K562 (cell line): ENCODE data around the gene PDPK1. TPM values are rescaled to one million over a fixed set of nuclear protein-coding genes. Genes with fewer than 3 reads are reported as not detected.
A peak's percentile ranks its signal among the peaks of the same experiment; 100 is the strongest.

Experiments
- ARID2 ChIP-seq: fragments of 450-650 bp; IDR thresholded peaks from 2 replicates; pipeline ENCODE4 v1.6.1; 2017; ENCODE audit warnings: antibody characterized with exemption, mild to moderate bottlenecking
- ATF1 ChIP-seq, 2 experiments: fragments of 450-650 bp in 1 of 2; IDR thresholded peaks; 2 replicates each; pipeline ENCODE4 v1.6.1; 2016; ENCODE audit warnings: missing compliant biosample characterization in 1 of 2, missing genetic modification characterization in 1 of 2
- CBFA2T3 ChIP-seq: fragments of 450-650 bp; IDR thresholded peaks from 2 replicates; pipeline ENCODE4 v1.6.1; 2017
- CBFB ChIP-seq: sonication (generic); formaldehyde crosslinking; IDR thresholded peaks from 2 replicates; pipeline ENCODE4 v1.4.0; 2020; ENCODE audit warnings: mild to moderate bottlenecking, missing genetic modification reagents
- DACH1 ChIP-seq: fragments of 450-650 bp; IDR thresholded peaks from 2 replicates; pipeline ENCODE4 v1.6.1; 2018; ENCODE audit not compliant: partially characterized antibody
- EGR1 ChIP-seq: fragments of 450-650 bp; conservative IDR thresholded peaks from 2 replicates; pipeline ENCODE4 v1.6.1; 2017; ENCODE audit warnings: mild to moderate bottlenecking
- ELF2 ChIP-seq: fragments of 250-450 bp; sonication (Bioruptor Pico); IDR thresholded peaks from 2 replicates; pipeline ENCODE4 v1.5.0; 2021; ENCODE audit warnings: mild to moderate bottlenecking
- EP400 ChIP-seq: fragments of 450-650 bp; IDR thresholded peaks from 2 replicates; pipeline ENCODE4 v1.6.1; 2017; ENCODE audit warnings: antibody characterized with exemption, mild to moderate bottlenecking, moderate library complexity
- HDAC8 ChIP-seq: fragments of 450-650 bp; IDR thresholded peaks from 2 replicates; pipeline ENCODE4 v1.6.1; 2016; ENCODE audit warnings: mild to moderate bottlenecking, missing genetic modification characterization, moderate library complexity, missing compliant biosample characterization
- HMGN3 ChIP-seq: IDR thresholded peaks from 2 replicates; pipeline ENCODE4 v1.6.1; 2011; ENCODE audit warnings: borderline replicate concordance, low read depth, mild to moderate bottlenecking, mixed read lengths, low read length; ENCODE audit not compliant: insufficient read length; ENCODE audit errors: extremely low read depth
- NR2C1 ChIP-seq, 2 experiments: fragments of 450-650 bp; IDR thresholded peaks; 2 replicates each; pipeline ENCODE4 v1.6.1; 2017; ENCODE audit warnings: mild to moderate bottlenecking in 2 of 2, antibody characterized with exemption in 1 of 2, inconsistent platforms in 1 of 2, missing compliant biosample characterization in 1 of 2, missing genetic modification characterization in 1 of 2
- POLR3A ChIP-seq: IDR thresholded peaks from 2 replicates; pipeline ENCODE4 v1.6.1; 2011; ENCODE audit warnings: borderline replicate concordance, mild to moderate bottlenecking, moderate library complexity; ENCODE audit not compliant: insufficient read length, insufficient read depth; ENCODE audit errors: extremely low read depth
- PTBP1 ChIP-seq: fragments of 200-400 bp; formaldehyde crosslinking; IDR thresholded peaks from 2 replicates; pipeline ENCODE4 v1.6.1; 2017; ENCODE audit warnings: low read depth, low read length
- ZNF175 ChIP-seq: fragments of 200-800 bp; sonication (Bioruptor generic); IDR thresholded peaks from 2 replicates; pipeline ENCODE4 v1.6.1; 2016; ENCODE audit warnings: low read depth, mild to moderate bottlenecking, missing genetic modification characterization, missing compliant biosample characterization
- ZNF408 ChIP-seq: fragments of 250-450 bp; sonication (Bioruptor Pico); IDR thresholded peaks from 2 replicates; pipeline ENCODE4 v1.4.0; 2020; ENCODE audit warnings: low read depth, mild to moderate bottlenecking, moderate library complexity
- ZNF668 ChIP-seq: fragments of 250-450 bp; sonication (Bioruptor Pico); IDR thresholded peaks from 2 replicates; pipeline ENCODE4 v1.8.0; 2022; ENCODE audit warnings: mild to moderate bottlenecking, inconsistent platforms
- ZNF77 ChIP-seq: fragments of 250-450 bp; sonication (Bioruptor Pico); IDR thresholded peaks from 2 replicates; pipeline ENCODE4 v1.5.0; 2020
- polyA plus RNA-seq, 8 experiments: library from polyadenylated mRNA; depleted of rRNA in 4 of 8; stranded (reverse) in 5 of 8; unstranded in 3 of 8; fragments of >200 nt; fragmentation: Nextera tagmentation in 2 of 8; fragmentation: Illumina TruSeq in 1 of 8; extraction: Ambion mirVana in 2 of 8; extraction: Trizol in 1 of 8; gene quantifications; 2 replicates each; pipeline versions ENCODE4 v1.2.1 to v1.2.3, GENCODE V29; 2011 to 2014; ENCODE audit warnings: inconsistent platforms in 1 of 8, missing spikeins in 1 of 8
- total RNA-seq, 7 experiments: library from RNA; depleted of rRNA in 6 of 7; stranded (reverse); fragments of >200 nt in 6 of 7; fragmentation: Illumina TruSeq in 2 of 7; extraction: Trizol in 2 of 7; gene quantifications; 2 replicates each; pipeline versions ENCODE4 v1.2.1 to v1.2.3, GENCODE V29; 2011 to 2021; ENCODE audit warnings: low replicate concordance in 1 of 7
- TF ChIP-seq, protein P1 (sequence below): fragments of 200-800 bp; sonication (Bioruptor generic); IDR thresholded peaks from 2 replicates; pipeline ENCODE4 v1.6.1; 2017; ENCODE audit warnings: missing genetic modification characterization, missing compliant biosample characterization
- TF ChIP-seq, protein P2 (sequence below): sonication (generic); formaldehyde crosslinking; IDR thresholded peaks from 2 replicates; pipeline ENCODE4 v1.8.0; 2023; ENCODE audit warnings: mild to moderate bottlenecking, missing genetic modification reagents
- TF ChIP-seq, protein P3 (sequence below): fragments of 450-650 bp; formaldehyde crosslinking; IDR thresholded peaks from 2 replicates; pipeline ENCODE4 v1.4.0; 2020; ENCODE audit warnings: mild to moderate bottlenecking, moderate library complexity
- TF ChIP-seq, protein P4 (sequence below): fragments of 250-450 bp; sonication (Bioruptor Pico); IDR thresholded peaks from 2 replicates; pipeline ENCODE4 v1.6.1; 2021; ENCODE audit warnings: mild to moderate bottlenecking

PDPK1 gene
- total and polyA plus RNA-seq, 9 of the 15 experiments (the other 6 are each of a cell fraction or from before 2014, with no cell fraction given) = 4.0 to 37.2 (median 18.7) TPM

GRCh38 chr16:2500918-2501750 is 36.7 kb upstream of the PDPK1 start (continued):
- no peak for TF ChIP-seq POLR3A
- TF ChIP-seq HDAC8 (tag) = no peak
- TF ChIP-seq ZNF668 (CRISPR knock-in tag) = no peak
- no peak for TF ChIP-seq PTBP1
- peak; percentile 65; the same call in 1 of the 2 replicates for TF ChIP-seq CBFB (CRISPR knock-in tag)
- TF ChIP-seq NR2C1 (IDR thresholded peaks at IDR 0.05) = no peak
- TF ChIP-seq NR2C1 (tag; IDR thresholded peaks at IDR 0.05) = no peak
- no peak for TF ChIP-seq ELF2 (CRISPR knock-in tag)
- TF ChIP-seq, protein P1, sequence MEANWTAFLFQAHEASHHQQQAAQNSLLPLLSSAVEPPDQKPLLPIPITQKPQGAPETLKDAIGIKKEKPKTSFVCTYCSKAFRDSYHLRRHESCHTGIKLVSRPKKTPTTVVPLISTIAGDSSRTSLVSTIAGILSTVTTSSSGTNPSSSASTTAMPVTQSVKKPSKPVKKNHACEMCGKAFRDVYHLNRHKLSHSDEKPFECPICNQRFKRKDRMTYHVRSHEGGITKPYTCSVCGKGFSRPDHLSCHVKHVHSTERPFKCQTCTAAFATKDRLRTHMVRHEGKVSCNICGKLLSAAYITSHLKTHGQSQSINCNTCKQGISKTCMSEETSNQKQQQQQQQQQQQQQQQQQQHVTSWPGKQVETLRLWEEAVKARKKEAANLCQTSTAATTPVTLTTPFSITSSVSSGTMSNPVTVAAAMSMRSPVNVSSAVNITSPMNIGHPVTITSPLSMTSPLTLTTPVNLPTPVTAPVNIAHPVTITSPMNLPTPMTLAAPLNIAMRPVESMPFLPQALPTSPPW (CRISPR knock-in tag) = peak; percentile 79
- no peak for TF ChIP-seq ZNF77 (CRISPR knock-in tag)
- no peak for TF ChIP-seq ZNF175 (CRISPR knock-in tag)
- no peak for TF ChIP-seq EP400
- TF ChIP-seq, protein P2, sequence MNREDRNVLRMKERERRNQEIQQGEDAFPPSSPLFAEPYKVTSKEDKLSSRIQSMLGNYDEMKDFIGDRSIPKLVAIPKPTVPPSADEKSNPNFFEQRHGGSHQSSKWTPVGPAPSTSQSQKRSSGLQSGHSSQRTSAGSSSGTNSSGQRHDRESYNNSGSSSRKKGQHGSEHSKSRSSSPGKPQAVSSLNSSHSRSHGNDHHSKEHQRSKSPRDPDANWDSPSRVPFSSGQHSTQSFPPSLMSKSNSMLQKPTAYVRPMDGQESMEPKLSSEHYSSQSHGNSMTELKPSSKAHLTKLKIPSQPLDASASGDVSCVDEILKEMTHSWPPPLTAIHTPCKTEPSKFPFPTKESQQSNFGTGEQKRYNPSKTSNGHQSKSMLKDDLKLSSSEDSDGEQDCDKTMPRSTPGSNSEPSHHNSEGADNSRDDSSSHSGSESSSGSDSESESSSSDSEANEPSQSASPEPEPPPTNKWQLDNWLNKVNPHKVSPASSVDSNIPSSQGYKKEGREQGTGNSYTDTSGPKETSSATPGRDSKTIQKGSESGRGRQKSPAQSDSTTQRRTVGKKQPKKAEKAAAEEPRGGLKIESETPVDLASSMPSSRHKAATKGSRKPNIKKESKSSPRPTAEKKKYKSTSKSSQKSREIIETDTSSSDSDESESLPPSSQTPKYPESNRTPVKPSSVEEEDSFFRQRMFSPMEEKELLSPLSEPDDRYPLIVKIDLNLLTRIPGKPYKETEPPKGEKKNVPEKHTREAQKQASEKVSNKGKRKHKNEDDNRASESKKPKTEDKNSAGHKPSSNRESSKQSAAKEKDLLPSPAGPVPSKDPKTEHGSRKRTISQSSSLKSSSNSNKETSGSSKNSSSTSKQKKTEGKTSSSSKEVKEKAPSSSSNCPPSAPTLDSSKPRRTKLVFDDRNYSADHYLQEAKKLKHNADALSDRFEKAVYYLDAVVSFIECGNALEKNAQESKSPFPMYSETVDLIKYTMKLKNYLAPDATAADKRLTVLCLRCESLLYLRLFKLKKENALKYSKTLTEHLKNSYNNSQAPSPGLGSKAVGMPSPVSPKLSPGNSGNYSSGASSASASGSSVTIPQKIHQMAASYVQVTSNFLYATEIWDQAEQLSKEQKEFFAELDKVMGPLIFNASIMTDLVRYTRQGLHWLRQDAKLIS (CRISPR knock-in tag) = no peak; the same call in 1 of the 2 replicates
- TF ChIP-seq, protein P3, sequence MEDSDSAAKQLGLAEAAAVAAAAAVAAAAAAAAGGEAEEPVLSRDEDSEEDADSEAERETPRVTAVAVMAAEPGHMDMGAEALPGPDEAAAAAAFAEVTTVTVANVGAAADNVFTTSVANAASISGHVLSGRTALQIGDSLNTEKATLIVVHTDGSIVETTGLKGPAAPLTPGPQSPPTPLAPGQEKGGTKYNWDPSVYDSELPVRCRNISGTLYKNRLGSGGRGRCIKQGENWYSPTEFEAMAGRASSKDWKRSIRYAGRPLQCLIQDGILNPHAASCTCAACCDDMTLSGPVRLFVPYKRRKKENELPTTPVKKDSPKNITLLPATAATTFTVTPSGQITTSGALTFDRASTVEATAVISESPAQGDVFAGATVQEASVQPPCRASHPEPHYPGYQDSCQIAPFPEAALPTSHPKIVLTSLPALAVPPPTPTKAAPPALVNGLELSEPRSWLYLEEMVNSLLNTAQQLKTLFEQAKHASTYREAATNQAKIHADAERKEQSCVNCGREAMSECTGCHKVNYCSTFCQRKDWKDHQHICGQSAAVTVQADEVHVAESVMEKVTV (CRISPR knock-in tag) = peak; percentile 74
- TF ChIP-seq DACH1 = no peak
- TF ChIP-seq EGR1 = 0 out of 2 replicates have a peak, but pooled peaks have one; percentile 4
- TF ChIP-seq, protein P4, sequence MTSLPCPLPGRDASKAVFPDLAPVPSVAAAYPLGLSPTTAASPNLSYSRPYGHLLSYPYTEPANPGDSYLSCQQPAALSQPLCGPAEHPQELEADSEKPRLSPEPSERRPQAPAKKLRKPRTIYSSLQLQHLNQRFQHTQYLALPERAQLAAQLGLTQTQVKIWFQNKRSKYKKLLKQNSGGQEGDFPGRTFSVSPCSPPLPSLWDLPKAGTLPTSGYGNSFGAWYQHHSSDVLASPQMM = no peak
- TF ChIP-seq CBFA2T3 = no peak
- peak; percentile 63 for TF ChIP-seq HMGN3
- TF ChIP-seq ZNF408 (CRISPR knock-in tag) = no peak
- no peak for TF ChIP-seq ATF1 (CRISPR knock-in tag; IDR thresholded peaks at IDR 0.05)
- peak; percentile 46 for TF ChIP-seq ATF1 (tag; IDR thresholded peaks at IDR 0.05)
- peak; percentile 71 for TF ChIP-seq ARID2
